Measurements from ENCODE around the gene XYLB. TPM values are rescaled to one million over a fixed set of nuclear protein-coding genes. Genes with fewer than 3 reads are reported as not detected.

Gene XYLB
- total RNA-seq, 1 donor from 2014 or later, result 6.9 TPM

DNA sequence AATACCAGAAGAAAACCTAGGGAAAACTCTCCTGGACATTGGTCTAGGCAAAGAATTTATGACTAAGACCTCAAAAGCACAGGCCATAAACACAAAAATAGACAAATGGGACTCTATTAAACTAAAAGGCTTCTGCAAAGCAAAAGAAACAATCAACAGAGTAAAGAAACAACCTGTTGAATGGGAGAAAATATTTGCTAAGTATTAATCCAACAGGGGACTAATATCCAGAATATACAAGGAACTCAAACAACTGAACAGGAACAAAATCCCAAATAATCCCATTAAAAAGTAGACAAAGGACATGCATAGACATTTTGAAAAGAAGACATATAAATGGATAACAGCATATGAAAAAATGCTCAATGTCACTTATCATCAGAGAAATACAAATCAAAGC is 100.2 kb downstream of the XYLB start:
- no peaks in the 10 kb centered on the region for H3K4me1 ChIP-seq
- H3K27ac Mint-ChIP-seq, result no peak overlapping the region
- peaks cover 8% of the 10 kb centered on the region for H3K9me3 Mint-ChIP-seq
- no peak overlapping the region for H2AFZ ChIP-seq (replicated peaks)
- H3K4me3 ChIP-seq, result no peak overlapping the region
- TF ChIP-seq, protein P1, sequence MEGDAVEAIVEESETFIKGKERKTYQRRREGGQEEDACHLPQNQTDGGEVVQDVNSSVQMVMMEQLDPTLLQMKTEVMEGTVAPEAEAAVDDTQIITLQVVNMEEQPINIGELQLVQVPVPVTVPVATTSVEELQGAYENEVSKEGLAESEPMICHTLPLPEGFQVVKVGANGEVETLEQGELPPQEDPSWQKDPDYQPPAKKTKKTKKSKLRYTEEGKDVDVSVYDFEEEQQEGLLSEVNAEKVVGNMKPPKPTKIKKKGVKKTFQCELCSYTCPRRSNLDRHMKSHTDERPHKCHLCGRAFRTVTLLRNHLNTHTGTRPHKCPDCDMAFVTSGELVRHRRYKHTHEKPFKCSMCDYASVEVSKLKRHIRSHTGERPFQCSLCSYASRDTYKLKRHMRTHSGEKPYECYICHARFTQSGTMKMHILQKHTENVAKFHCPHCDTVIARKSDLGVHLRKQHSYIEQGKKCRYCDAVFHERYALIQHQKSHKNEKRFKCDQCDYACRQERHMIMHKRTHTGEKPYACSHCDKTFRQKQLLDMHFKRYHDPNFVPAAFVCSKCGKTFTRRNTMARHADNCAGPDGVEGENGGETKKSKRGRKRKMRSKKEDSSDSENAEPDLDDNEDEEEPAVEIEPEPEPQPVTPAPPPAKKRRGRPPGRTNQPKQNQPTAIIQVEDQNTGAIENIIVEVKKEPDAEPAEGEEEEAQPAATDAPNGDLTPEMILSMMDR (IDR thresholded peaks at IDR 0.05), result no peak
- TF ChIP-seq EZH2 (IDR thresholded peaks at IDR 0.05), result no peak
- TF ChIP-seq EZH2phosphoT487 (IDR thresholded peaks at IDR 0.05), result no peak
- H3K4me1 Mint-ChIP-seq, result peaks cover 6% of the 10 kb centered on the region
- H3K36me3 ChIP-seq, result no peaks in the 10 kb centered on the region
- no peak overlapping the region for H3K27ac ChIP-seq
- no peaks in the 10 kb centered on the region for H3F3A ChIP-seq (ENCODE audit: low read depth)
- no peaks in the 10 kb centered on the region for H3K27me3 ChIP-seq
- no peak for DNase-seq (ENCODE audit: low spot score)
- no peak overlapping the region for H3K4me3 Mint-ChIP-seq
- H3K4me2 ChIP-seq, result no peak overlapping the region
- no peak overlapping the region for H3K9ac ChIP-seq
- no peaks in the 10 kb centered on the region for H3K9me3 ChIP-seq (ENCODE audit: low read depth)
- peaks cover 7% of the 10 kb centered on the region for H3K27me3 Mint-ChIP-seq (ENCODE audit: insufficient read depth, low read depth)
- H4K20me1 ChIP-seq (ENCODE audit: low read depth), result no peaks in the 10 kb centered on the region
- peaks cover 4% of the 10 kb centered on the region for H3K36me3 Mint-ChIP-seq
- H3K79me2 ChIP-seq (ENCODE audit: low read depth), result no peaks in the 10 kb centered on the region

DNA sequence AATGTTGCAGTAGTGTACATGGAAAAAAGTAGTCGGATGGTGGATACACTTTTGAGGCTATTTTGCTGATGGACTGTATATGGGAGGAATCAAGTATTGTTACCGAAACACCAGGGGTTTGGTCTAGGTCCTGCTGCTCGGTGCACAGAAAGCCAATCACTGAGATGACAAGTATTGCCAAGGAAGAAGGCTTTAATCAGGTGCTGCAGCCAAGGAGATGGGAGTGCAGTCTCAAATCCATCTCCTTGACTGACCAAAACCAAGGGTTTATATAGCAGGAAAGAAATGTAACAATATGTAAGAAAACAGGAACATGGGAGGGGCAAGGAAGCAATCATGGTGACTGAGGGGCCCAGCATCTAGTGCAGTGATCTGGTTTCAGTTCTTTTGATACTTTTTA is 104.3 kb downstream of the XYLB start:
- Histone ChIP-seq H2AFZ (replicated peaks) (no peak overlapping the region), H3K27ac (no peak overlapping the region), H3K36me3 (no peaks in the 10 kb centered on the region), H3K4me2 (no peak overlapping the region), H4K20me1 (ENCODE audit: low read depth) (peaks cover 11% of the 10 kb centered on the region), H3K79me2 (ENCODE audit: low read depth) (peaks cover 19% of the 10 kb centered on the region), H3K9ac (no peak overlapping the region), H3F3A (ENCODE audit: low read depth) (peaks cover 23% of the 10 kb centered on the region), H3K4me3 (no peak overlapping the region), H3K27me3 (no peaks in the 10 kb centered on the region), H3K4me1 (peaks cover 9% of the 10 kb centered on the region), H3K9me3 (ENCODE audit: low read depth) (no peaks in the 10 kb centered on the region)
- no peak for DNase-seq (ENCODE audit: low spot score)
- TF ChIP-seq EZH2phosphoT487 (IDR thresholded peaks at IDR 0.05) (no peak), EZH2 (IDR thresholded peaks at IDR 0.05) (no peak)
- TF ChIP-seq, protein P1 (IDR thresholded peaks at IDR 0.05), result no peak
- Mint-ChIP-seq H3K27me3 (ENCODE audit: insufficient read depth, low read depth) (peaks cover 5% of the 10 kb centered on the region), H3K27ac (no peak overlapping the region), H3K9me3 (peaks cover 5% of the 10 kb centered on the region), H3K4me1 (peaks cover 9% of the 10 kb centered on the region), H3K4me3 (peak overlapping the region; percentile 26), H3K36me3 (peaks cover 4% of the 10 kb centered on the region)

- Histone ChIP-seq H3K4me2 (peak within 1 kb of the TSS; percentile 92), H3K36me3 (no peaks in the 10 kb centered on the region), H3K27ac (peak within 1 kb of the TSS; percentile 88), H4K20me1 (ENCODE audit: low read depth) (peaks cover 35% of the 10 kb centered on the region), H3K9ac (peak within 1 kb of the TSS; percentile 98), H3K9me3 (ENCODE audit: low read depth) (no peaks in the 10 kb centered on the region), H3F3A (ENCODE audit: low read depth) (peaks cover 28% of the 10 kb centered on the region), H3K27me3 (no peaks in the 10 kb centered on the region), H3K79me2 (ENCODE audit: low read depth) (peaks cover 44% of the 10 kb centered on the region), H3K4me3 (peak within 1 kb of the TSS; percentile 100), H2AFZ (replicated peaks) (peak within 1 kb of the TSS; percentile 66), H3K4me1 (peaks cover 19% of the 10 kb centered on the region)
- DNase-seq (ENCODE audit: low spot score), result peak; percentile 95
- H3K27ac Mint-ChIP-seq, result peak within 1 kb of the TSS; percentile 100
- H3K9me3 Mint-ChIP-seq, result peaks cover 12% of the 10 kb centered on the region
- TF ChIP-seq EZH2phosphoT487 (IDR thresholded peaks at IDR 0.05) (no peak), EZH2 (IDR thresholded peaks at IDR 0.05) (no peak)
- TF ChIP-seq, protein P1 (IDR thresholded peaks at IDR 0.05), result no peak
- peak within 1 kb of the TSS; percentile 100 for H3K4me3 Mint-ChIP-seq
- H3K4me1 Mint-ChIP-seq, result peaks cover 19% of the 10 kb centered on the region
- H3K27me3 Mint-ChIP-seq (ENCODE audit: insufficient read depth, low read depth), result peaks cover 3% of the 10 kb centered on the region
- H3K36me3 Mint-ChIP-seq, result peaks cover 13% of the 10 kb centered on the region
These were observed 106.7 kb downstream of the XYLB start, which contains the start of gene ACVR2B for GRCh38 chr3:38453075-38453912. ACVR2B (plus strand) TSS chr3:38453890; CDS start chr3:38454323, 433 bp downstream.

Data from neural progenitor cell (in vitro differentiated cells).